Keratinocyte (primary cell): ENCODE measurements around the gene CNIH2. TPM values are rescaled to one million over a fixed set of nuclear protein-coding genes. Genes with fewer than 3 reads are reported as not detected.
A peak's percentile ranks its signal among the peaks of the same experiment; 100 is the strongest.

Experiments used
- DNase-seq: peaks from one replicate; pipeline ENCODE4 v3.0.0-alpha.2; 2011; ENCODE audit warnings: low read depth, missing footprints, low spot score
- FAIRE-seq: peaks from 2 replicates; lab custom pipeline; 2011; peaks lifted over from hg19 to GRCh38; lab: Jason Lieb, UNC
- H2AFZ ChIP-seq: 2 replicates; pipeline ENCODE4 v1.6.0; 2012; ENCODE audit warnings: low read length, control low read depth, inconsistent platforms; ENCODE audit not compliant: control insufficient read depth
- H3K27ac ChIP-seq: 2 replicates; pipeline ENCODE4 v1.5.1; 2011; ENCODE audit warnings: low read length; ENCODE audit not compliant: control insufficient read depth, insufficient read depth
- H3K27me3 ChIP-seq: 3 replicates; pipeline ENCODE4 v1.6.0; 2011; ENCODE audit warnings: low read length; ENCODE audit not compliant: control insufficient read depth, insufficient read depth; ENCODE audit errors: extremely low read depth
- H3K36me3 ChIP-seq, 2 experiments: 2 replicates in 1 of 2; 3 replicates in 1 of 2; pipeline ENCODE4 v1.5.1; 2011; ENCODE audit warnings: low read length in 2 of 2, mild to moderate bottlenecking in 1 of 2; ENCODE audit not compliant: control insufficient read depth in 2 of 2, insufficient read depth in 2 of 2; ENCODE audit errors: extremely low read depth in 1 of 2
- H3K4me1 ChIP-seq: 3 replicates; pipeline ENCODE4 v1.5.1; 2011; ENCODE audit warnings: low read length; ENCODE audit not compliant: control insufficient read depth, insufficient read depth; ENCODE audit errors: extremely low read depth
- H3K4me2 ChIP-seq: 3 replicates; pipeline ENCODE4 v1.6.0; 2011; ENCODE audit warnings: low read depth, low read length; ENCODE audit not compliant: control insufficient read depth, insufficient read depth; ENCODE audit errors: extremely low read depth
- H3K4me3 ChIP-seq, 3 experiments: fragments of 200-600 bp in 1 of 3; sonication (generic) in 1 of 3; 2 replicates in 2 of 3; 3 replicates in 1 of 3; pipeline ENCODE4 v1.5.1; 2011 to 2016; ENCODE audit warnings: low read length in 3 of 3, mild to moderate bottlenecking in 3 of 3, control low read depth in 2 of 3, inconsistent platforms in 1 of 3, low read depth in 1 of 3, mixed read lengths in 1 of 3, mixed run types in 1 of 3, moderate library complexity in 1 of 3; ENCODE audit not compliant: control insufficient read depth in 2 of 3, insufficient read depth in 2 of 3; ENCODE audit errors: extremely low read depth in 1 of 3
- H3K79me2 ChIP-seq: 2 replicates; pipeline ENCODE4 v1.6.0; 2012; ENCODE audit warnings: low read length; ENCODE audit not compliant: control insufficient read depth, insufficient read depth
- H3K9ac ChIP-seq: 3 replicates; pipeline ENCODE4 v1.6.0; 2011; ENCODE audit warnings: low read length; ENCODE audit not compliant: control insufficient read depth, insufficient read depth; ENCODE audit errors: extremely low read depth
- H3K9me1 ChIP-seq: 3 replicates; pipeline ENCODE4 v1.6.0; 2011; ENCODE audit warnings: low read length; ENCODE audit not compliant: control insufficient read depth, insufficient read depth; ENCODE audit errors: extremely low read depth
- H3K9me3 ChIP-seq: 2 replicates; pipeline ENCODE4 v1.5.1; 2012; ENCODE audit warnings: low read depth, low read length; ENCODE audit not compliant: control insufficient read depth
- H4K20me1 ChIP-seq: 3 replicates; pipeline ENCODE4 v1.6.0; 2011; ENCODE audit warnings: low read length; ENCODE audit not compliant: control insufficient read depth, insufficient read depth; ENCODE audit errors: extremely low read depth
- CTCF ChIP-seq, 3 experiments: IDR thresholded peaks in 1 of 3; conservative IDR thresholded peaks in 1 of 3; optimal IDR thresholded peaks in 1 of 3; 2 replicates in 2 of 3; 3 replicates in 1 of 3; pipeline versions ENCODE3 to v1.5.1; 2011; ENCODE audit warnings: low read length in 3 of 3, mild to moderate bottlenecking in 3 of 3, moderate library complexity in 2 of 3, control low read depth in 1 of 3, inconsistent platforms in 1 of 3; ENCODE audit not compliant: insufficient read depth in 2 of 3; ENCODE audit errors: extremely low read depth in 1 of 3
- EZH2 ChIP-seq: IDR thresholded peaks from one replicate; pipeline ENCODE4 v1.6.1; 2012; ENCODE audit warnings: inconsistent platforms, mild to moderate bottlenecking, low read length, moderate library complexity
- dilution Hi-C: fragments of 300-500 bp; cut with MboI; formaldehyde crosslinking; loops from one replicate; pipeline ENCODE4 v1.7.0; 2020; ENCODE audit warnings: low sequenced_read_pairs; ENCODE audit not compliant: extremely low pct_ligation_motif_present
- polyA plus RNA-seq, 5 experiments: library from polyadenylated mRNA; depleted of rRNA in 3 of 5; stranded (reverse) in 3 of 5; stranded (forward) in 1 of 5; unstranded in 1 of 5; fragments of >200 nt; gene quantifications; 1 replicate in 1 of 5; 2 replicates in 3 of 5; 3 replicates in 1 of 5; pipeline versions ENCODE4 v1.2.1 to v1.2.3, GENCODE V29; 2011 to 2012; ENCODE audit warnings: missing spikeins in 2 of 5, low read depth in 1 of 5, low replicate concordance in 1 of 5

Gene CNIH2
- polyA plus RNA-seq, 1 donor (not counting 4 experiments of a cell fraction or from before 2014, with no cell fraction given): 0.17 TPM

- Histone ChIP-seq H4K20me1 (no peaks in the 10 kb centered on the region), H3K4me2 (peak overlapping the region; percentile 95), H3K36me3 (no peaks in the 10 kb centered on the region), H3K9me1 (no peaks in the 10 kb centered on the region), H3K4me3 (peak overlapping the region; percentile 48 to 86 (median 79)), H3K27me3 (peaks cover 13% of the 10 kb centered on the region), H3K9ac (peak overlapping the region; percentile 76), H2AFZ (peak overlapping the region; percentile 99), H3K4me1 (peaks cover 2% of the 10 kb centered on the region), H3K79me2 (no peaks in the 10 kb centered on the region), H3K27ac (no peak overlapping the region), H3K9me3 (no peaks in the 10 kb centered on the region)
- FAIRE-seq (peak; percentile 17), DNase-seq (no peak)
- dilution Hi-C loops: no loop called here
- peak in 2 of 3 experiments; percentile 91 to 93 for TF ChIP-seq CTCF (optimal IDR thresholded peaks at IDR 0.05 in 1 of 3, IDR thresholded peaks at IDR 0.05 in 1 of 3, conservative IDR thresholded peaks at IDR 0.05 in 1 of 3; ENCODE audit: extremely low read depth in 1 of 3, insufficient read depth in 2 of 3, low read length in 3 of 3)
- TF ChIP-seq EZH2: no peak
These were observed 33.5 kb downstream of the CNIH2 start for GRCh38 chr11:66311470-66311964.

- peak overlapping the region; percentile 99 for H2AFZ ChIP-seq
- FAIRE-seq (peak; percentile 90), DNase-seq (peak; percentile 76)
- H3K4me1 ChIP-seq: peaks cover 2% of the 10 kb centered on the region
- H3K79me2 ChIP-seq: no peaks in the 10 kb centered on the region
- peak overlapping the region; percentile 76 for H3K9ac ChIP-seq
- peaks cover 16% of the 10 kb centered on the region for H3K27me3 ChIP-seq
- H3K27ac ChIP-seq: peak overlapping the region; percentile 72
- no peaks in the 10 kb centered on the region for H3K9me1 ChIP-seq
- dilution Hi-C loops: no loop called here
- no peaks in the 10 kb centered on the region for H4K20me1 ChIP-seq
- peak overlapping the region; percentile 95 for H3K4me2 ChIP-seq
- H3K36me3 ChIP-seq: no peaks in the 10 kb centered on the region
- peak in 2 of 3 experiments; percentile 59 to 93 for TF ChIP-seq CTCF (optimal IDR thresholded peaks at IDR 0.05 in 1 of 3, IDR thresholded peaks at IDR 0.05 in 1 of 3, conservative IDR thresholded peaks at IDR 0.05 in 1 of 3; ENCODE audit: extremely low read depth in 1 of 3, insufficient read depth in 2 of 3, low read length in 3 of 3)
- no peak for TF ChIP-seq EZH2
- H3K4me3 ChIP-seq: peak overlapping the region; percentile 48 to 86 (median 79)
- no peaks in the 10 kb centered on the region for H3K9me3 ChIP-seq
These were observed 34.1 kb downstream of the CNIH2 start for GRCh38 chr11:66311965-66312548.
